SW 1271 (cell line): ENCODE measurements around the gene HHAT.

ENCODE experiments used
- DNase-seq, 2 experiments: peaks; one replicate each; lab custom pipeline; 2025; lab: John Stamatoyannopoulos, UW

Gene HHAT

GRCh38 chr1:210487021-210487420 lies 158.3 kb downstream of the HHAT start:
- DNase-seq: no peak

GRCh38 chr1:210489491-210489890 lies 160.8 kb downstream of the HHAT start:
- no peak for DNase-seq

- DNase-seq: no peak
These were observed 162.1 kb downstream of the HHAT start for GRCh38 chr1:210490781-210491180.

- DNase-seq: no peak
These were observed 167.4 kb downstream of the HHAT start for GRCh38 chr1:210496063-210496462.

- no peak for DNase-seq
These were observed 171.3 kb downstream of the HHAT start for GRCh38 chr1:210499956-210500355.

GRCh38 chr1:210500831-210501230 lies 172.1 kb downstream of the HHAT start:
- DNase-seq: no peak

GRCh38 chr1:210504286-210504685 lies 175.6 kb downstream of the HHAT start:
- DNase-seq: no peak

- no peak for DNase-seq
These were observed 177.1 kb downstream of the HHAT start for GRCh38 chr1:210505601-210506496.

- no peak for DNase-seq
These were observed 178.0 kb downstream of the HHAT start for GRCh38 chr1:210506689-210507088.

- DNase-seq: no peak
These were observed 187.5 kb downstream of the HHAT start for GRCh38 chr1:210516092-210516656.

- no peak for DNase-seq
These were observed 188.2 kb downstream of the HHAT start for GRCh38 chr1:210516697-210517459.

GRCh38 chr1:210523830-210524229 lies 195.1 kb downstream of the HHAT start:
- no peak for DNase-seq

GRCh38 chr1:210525716-210526454 lies 197.2 kb downstream of the HHAT start:
- DNase-seq: no peak

GRCh38 chr1:210527091-210527490 lies 198.4 kb downstream of the HHAT start:
- no peak for DNase-seq

- DNase-seq: no peak
These were observed 202.9 kb downstream of the HHAT start for GRCh38 chr1:210531475-210532222.

GRCh38 chr1:210532223-210532598 lies 203.5 kb downstream of the HHAT start:
- DNase-seq: no peak

GRCh38 chr1:210535761-210536160 lies 207.1 kb downstream of the HHAT start:
- no peak for DNase-seq

- no peak for DNase-seq
These were observed 207.7 kb downstream of the HHAT start for GRCh38 chr1:210536254-210536961.

- DNase-seq: no peak
These were observed 211.6 kb downstream of the HHAT start for GRCh38 chr1:210540288-210540687.

GRCh38 chr1:210541680-210542358 lies 213.1 kb downstream of the HHAT start:
- no peak for DNase-seq
